GM12878 (cell line): ENCODE results near the gene GALNT18. TPM values are rescaled to one million over a fixed set of nuclear protein-coding genes. Genes with fewer than 3 reads are reported as not detected.

Experiments used
- ATAC-seq: fragments of 200-7000 bp; cut with Tn5 transposase; 3 replicates; pipeline ENCODE4 v1.9.1; 2020; ENCODE audit warnings: mild to moderate bottlenecking, moderate library complexity
- BruUV-seq: library from RNA; stranded (reverse); fragments of 400-500 nt; replicated peaks from 2 replicates; lab custom pipeline; 2021; lab: Mats Ljungman, UMichigan
- CTCF ChIA-PET: fragments of 300-600 bp; sonication (Branson Sonifier 250); formaldehyde crosslinking; extraction: SDS; loops from one replicate; lab custom pipeline; 2021; ENCODE audit warnings: inconsistent platforms; lab: Yijun Ruan, JAX
- POLR2A ChIA-PET: fragments of 350-600 bp; formaldehyde crosslinking; extraction: SDS; loops from one replicate; lab custom pipeline; 2021; ENCODE audit warnings: inconsistent platforms; lab: Charles Lee
- RAD21 ChIA-PET: fragments of 300-600 bp; sonication (Branson Sonifier 250); formaldehyde crosslinking; loops from one replicate; lab custom pipeline; 2023; ENCODE audit warnings: antibody characterized with exemption; ENCODE audit not compliant: unreplicated experiment; lab: Charles Lee
- SMC1A ChIA-PET: fragments of 300-600 bp; sonication (Branson Sonifier 250); formaldehyde crosslinking; loops from one replicate; lab custom pipeline; 2023; ENCODE audit not compliant: unreplicated experiment, uncharacterized antibody; lab: Charles Lee
- DNase-seq: peaks from one replicate; pipeline ENCODE4 v3.0.0-alpha.2; 2011; ENCODE audit warnings: low read depth, low spot score
- FAIRE-seq: peaks from 3 replicates; lab custom pipeline; 2011; peaks lifted over from hg19 to GRCh38; lab: Jason Lieb, UNC
- H2AFZ ChIP-seq: 2 replicates; pipeline ENCODE4 v1.6.0; 2011; ENCODE audit warnings: low read depth, low read length, control low read depth; ENCODE audit not compliant: control insufficient read depth
- H3K27ac ChIP-seq: 2 replicates; pipeline ENCODE4 v1.5.1; 2011; ENCODE audit warnings: control low read depth; ENCODE audit not compliant: control insufficient read depth, insufficient read depth
- H3K27me3 ChIP-seq, 2 experiments: replicated peaks in 1 of 2; 2 replicates each; pipeline versions ENCODE4 v1.6.0 to v1.6.1; 2011; ENCODE audit warnings: low read length in 1 of 2; ENCODE audit not compliant: control insufficient read depth in 2 of 2, insufficient read depth in 2 of 2
- H3K36me3 ChIP-seq, 2 experiments: 2 replicates each; pipeline ENCODE4 v1.5.1; 2011; ENCODE audit warnings: low read length in 1 of 2; ENCODE audit not compliant: control insufficient read depth in 2 of 2, insufficient read depth in 2 of 2
- H3K4me1 ChIP-seq: 2 replicates; pipeline ENCODE4 v1.6.1; 2011; ENCODE audit warnings: mild to moderate bottlenecking, low read length, moderate library complexity, mixed read lengths; ENCODE audit not compliant: control insufficient read depth, insufficient read depth
- H3K4me2 ChIP-seq: 2 replicates; pipeline ENCODE4 v1.6.0; 2011; ENCODE audit warnings: control low read depth; ENCODE audit not compliant: control insufficient read depth, insufficient read depth
- H3K4me3 ChIP-seq: fragments of 200-600 bp; sonication (generic); 2 replicates; pipeline ENCODE4 v1.5.1; 2016
- H3K79me2 ChIP-seq: 2 replicates; pipeline ENCODE4 v1.6.0; 2011; ENCODE audit warnings: low read length; ENCODE audit not compliant: control insufficient read depth, insufficient read depth
- H3K9ac ChIP-seq: 2 replicates; pipeline ENCODE4 v1.8.0; 2011; ENCODE audit warnings: low read length, control low read depth, mixed read lengths; ENCODE audit not compliant: control insufficient read depth, insufficient read depth
- H3K9me3 ChIP-seq: replicated peaks from 3 replicates; pipeline ENCODE4 v1.5.1; 2011; ENCODE audit warnings: mild to moderate bottlenecking, low read length; ENCODE audit not compliant: control insufficient read depth, insufficient read depth
- H4K20me1 ChIP-seq: 2 replicates; pipeline ENCODE4 v1.6.0; 2011; ENCODE audit not compliant: control insufficient read depth, insufficient read depth
- CEBPZ ChIP-seq: fragments of 150-350 bp; IDR thresholded peaks from 2 replicates; pipeline ENCODE4 v1.6.1; 2016; ENCODE audit warnings: low read depth, low read length
- CUX1 ChIP-seq: IDR thresholded peaks from 2 replicates; pipeline ENCODE4 v1.6.1; 2012; ENCODE audit warnings: improper control_type of control experiment, low read depth, low read length; ENCODE audit not compliant: insufficient replicate concordance
- MEF2A ChIP-seq: IDR thresholded peaks from 2 replicates; pipeline ENCODE4 v1.6.1; 2011; ENCODE audit warnings: low read depth, mild to moderate bottlenecking, low read length, moderate library complexity; ENCODE audit not compliant: insufficient read depth
- NFIC ChIP-seq: IDR thresholded peaks from 2 replicates; pipeline ENCODE4 v1.6.1; 2012; ENCODE audit warnings: low read depth, mild to moderate bottlenecking, inconsistent platforms, low read length, moderate library complexity
- POLR2AphosphoS2 ChIP-seq: IDR thresholded peaks from 2 replicates; pipeline ENCODE4 v1.6.1; 2011; ENCODE audit warnings: low read depth, mild to moderate bottlenecking, low read length, improper control_type of control experiment, moderate library complexity
- POLR2AphosphoS5 ChIP-seq: IDR thresholded peaks from 2 replicates; pipeline ENCODE4 v1.6.1; 2011; ENCODE audit warnings: mild to moderate bottlenecking, low read length, inconsistent platforms
- SP1 ChIP-seq: IDR thresholded peaks from one replicate; pipeline ENCODE4 v1.6.1; 2011; ENCODE audit warnings: low read depth, low read length
- WGBS: methylation state at CpG from one replicate; pipeline ENCODE4 v1.1.6; 2016; ENCODE audit warnings: low lambda C conversion rate; ENCODE audit not compliant: insufficient replicate concordance, insufficient coverage; ENCODE audit errors: missing lambda C conversion rate; 5-methylcytosine and 5-hydroxymethylcytosine counted together
- in situ Hi-C: fragments of 300-500 bp; cut with MboI; formaldehyde crosslinking; loops from 9 replicates; pipeline ENCODE4 v1.14.3; 2018; ENCODE audit warnings: mixed read lengths
- intact Hi-C: fragments of 100-400 bp; cut with micrococcal nuclease; formaldehyde crosslinking; loops from one replicate; pipeline ENCODE4 v1.14.2; 2022; ENCODE audit not compliant: unreplicated experiment
- polyA plus RNA-seq, 11 experiments: library from polyadenylated mRNA; depleted of rRNA in 4 of 11; unstranded in 6 of 11; stranded (reverse) in 5 of 11; fragments of >200 nt; fragmentation: Nextera tagmentation in 4 of 11; fragmentation: Illumina TruSeq in 1 of 11; extraction: Ambion mirVana in 4 of 11; extraction: Trizol in 1 of 11; gene quantifications; 1 replicate in 1 of 11; 2 replicates in 10 of 11; pipeline versions ENCODE4 v1.2.1 to v1.2.3, GENCODE V29; 2011 to 2016; ENCODE audit warnings: inconsistent platforms in 2 of 11, missing spikeins in 2 of 11, low read depth in 1 of 11
- total RNA-seq, 4 experiments: library from RNA; depleted of rRNA in 3 of 4; stranded (reverse); fragments of >200 nt in 3 of 4; fragmentation: Illumina TruSeq in 1 of 4; extraction: Trizol in 1 of 4; gene quantifications; 2 replicates each; pipeline versions ENCODE4 v1.2.1 to v1.2.3, GENCODE V29; 2013 to 2021
- TF ChIP-seq, protein P1 (sequence below): fragments of 150-350 bp; IDR thresholded peaks from 2 replicates; pipeline ENCODE4 v1.6.1; 2014; ENCODE audit warnings: mild to moderate bottlenecking, low read depth, low read length

Gene GALNT18
- total and polyA plus RNA-seq, 10 of the 15 experiments (the other 5 are each of a cell fraction or from before 2014, with no cell fraction given): 1.2 to 14.2 (median 6.3) TPM

DNA sequence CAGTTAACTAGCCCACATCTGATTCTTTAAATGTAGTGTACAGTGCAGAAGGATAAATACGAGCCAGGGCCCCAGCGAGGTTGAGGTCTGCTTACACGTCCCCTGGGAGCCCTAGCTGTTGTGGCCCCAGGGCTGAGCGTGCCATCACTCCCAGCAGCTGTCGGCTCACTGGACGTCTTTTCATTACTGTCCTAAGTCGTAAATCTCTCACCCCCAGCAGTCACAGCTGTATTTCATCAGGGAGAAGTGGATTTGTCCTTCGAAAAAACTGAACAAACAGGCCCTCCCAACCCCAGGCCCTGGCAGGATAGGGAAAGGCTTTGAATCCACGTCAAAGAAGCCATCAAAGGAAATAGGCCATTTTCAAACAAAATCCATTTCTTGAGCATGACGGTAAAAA is 158.4 kb downstream of the GALNT18 start (continued):
- no peak for TF ChIP-seq CEBPZ
- no peak for TF ChIP-seq SP1

DNA sequence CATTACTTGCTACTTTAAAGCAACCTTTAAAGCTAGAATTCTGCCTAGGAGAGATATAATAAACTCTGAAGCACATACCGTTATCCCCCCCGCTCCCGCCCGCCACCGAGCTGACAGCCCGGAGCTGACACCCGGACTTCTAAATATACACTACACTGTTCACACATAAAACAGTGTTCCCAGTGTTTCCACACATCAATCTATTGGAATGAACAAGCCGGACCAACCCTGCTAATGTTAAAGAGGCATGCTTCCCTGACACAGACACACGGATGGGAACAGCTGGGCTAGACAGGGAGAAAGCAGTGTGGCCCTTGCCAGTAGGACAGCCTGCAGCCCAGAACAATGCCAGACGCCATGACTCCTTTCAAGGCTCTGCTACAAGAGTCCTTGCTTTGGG is 160.3 kb downstream of the GALNT18 start:
- H3K4me2 ChIP-seq: no peak overlapping the region
- intact Hi-C loops (no loop called here), in situ Hi-C loops (no loop called here)
- H3K27me3 ChIP-seq: no peaks in the 10 kb centered on the region
- H3K9ac ChIP-seq: no peak overlapping the region
- H3K79me2 ChIP-seq: no peaks in the 10 kb centered on the region
- ChIA-PET CTCF (no interaction called here), POLR2A (no interaction called here), SMC1A (no interaction called here), RAD21 (no interaction called here)
- no peak overlapping the region for H2AFZ ChIP-seq
- DNase-seq (no peak), FAIRE-seq (no peak), ATAC-seq (no peak)
- WGBS: 77% methylated on average over 10 of the region's 10 CpGs
- H3K9me3 ChIP-seq: no peaks in the 10 kb centered on the region
- H3K27ac ChIP-seq: no peak overlapping the region
- BruUV-seq: no TSS peak
- H3K4me3 ChIP-seq: no peak overlapping the region
- H3K4me1 ChIP-seq: no peaks in the 10 kb centered on the region; the same call in 1 of the 2 replicates
- no peaks in the 10 kb centered on the region for H3K36me3 ChIP-seq
- no peaks in the 10 kb centered on the region for H4K20me1 ChIP-seq
- no peak for TF ChIP-seq POLR2AphosphoS2
- TF ChIP-seq, protein P1, sequence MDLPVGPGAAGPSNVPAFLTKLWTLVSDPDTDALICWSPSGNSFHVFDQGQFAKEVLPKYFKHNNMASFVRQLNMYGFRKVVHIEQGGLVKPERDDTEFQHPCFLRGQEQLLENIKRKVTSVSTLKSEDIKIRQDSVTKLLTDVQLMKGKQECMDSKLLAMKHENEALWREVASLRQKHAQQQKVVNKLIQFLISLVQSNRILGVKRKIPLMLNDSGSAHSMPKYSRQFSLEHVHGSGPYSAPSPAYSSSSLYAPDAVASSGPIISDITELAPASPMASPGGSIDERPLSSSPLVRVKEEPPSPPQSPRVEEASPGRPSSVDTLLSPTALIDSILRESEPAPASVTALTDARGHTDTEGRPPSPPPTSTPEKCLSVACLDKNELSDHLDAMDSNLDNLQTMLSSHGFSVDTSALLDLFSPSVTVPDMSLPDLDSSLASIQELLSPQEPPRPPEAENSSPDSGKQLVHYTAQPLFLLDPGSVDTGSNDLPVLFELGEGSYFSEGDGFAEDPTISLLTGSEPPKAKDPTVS: no peak
- TF ChIP-seq MEF2A: no peak
- no peak for TF ChIP-seq NFIC
- no peak for TF ChIP-seq CUX1
- no peak for TF ChIP-seq POLR2AphosphoS5
